K562 (cell line): ENCODE data around the gene SYS1. TPM values are rescaled to one million over a fixed set of nuclear protein-coding genes. Genes with fewer than 3 reads are reported as not detected.

Experiments used
- ATAC-seq: fragments of 200-7000 bp; cut with Tn5 transposase; 3 replicates; pipeline ENCODE4 v1.9.1; 2020; ENCODE audit warnings: moderate library complexity
- BruUV-seq: library from RNA; stranded (reverse); fragments of 400-500 nt; replicated peaks from 2 replicates; lab custom pipeline; 2021; lab: Mats Ljungman, UMichigan
- CTCF ChIA-PET: fragments of 300-600 bp; formaldehyde crosslinking; extraction: SDS; loops from one replicate; lab custom pipeline; 2021; ENCODE audit warnings: low intra/inter-chr PET ratio; lab: Yijun Ruan, JAX
- POLR2A ChIA-PET: fragments of 300-600, 350-650 bp; sonication (Branson Sonifier 250); formaldehyde crosslinking; extraction: SDS; loops from one replicate; lab custom pipeline; 2021; ENCODE audit warnings: antibody characterized with exemption, inconsistent platforms; lab: Yijun Ruan, JAX
- DNase-seq, 4 experiments: peaks; one replicate each; pipeline versions ENCODE4 v3.0.0 to v3.0.0-alpha.2; 2011 to 2018; ENCODE audit warnings: low spot score in 3 of 4, mixed read lengths in 3 of 4; ENCODE audit errors: extremely low read depth in 1 of 4
- FAIRE-seq: peaks from 2 replicates; lab custom pipeline; 2011; peaks lifted over from hg19 to GRCh38; lab: Jason Lieb, UNC
- H2AFZ ChIP-seq: 2 replicates; pipeline ENCODE4 v1.6.0; 2011; ENCODE audit warnings: low read depth, low read length, control low read depth, inconsistent platforms
- H3K27ac ChIP-seq: fragments of 200-600 bp; 3 replicates; pipeline ENCODE4 v1.8.0; 2011; ENCODE audit warnings: low read depth, mild to moderate bottlenecking, control low read depth, inconsistent platforms, low read length, moderate library complexity, mixed read lengths; ENCODE audit errors: extremely low read depth
- H3K27me3 ChIP-seq, 2 experiments: fragments of 300-600 bp in 1 of 2; 2 replicates in 1 of 2; 3 replicates in 1 of 2; pipeline versions ENCODE4 v1.6.0 to v1.8.0; 2011; ENCODE audit warnings: inconsistent platforms in 2 of 2, low read length in 2 of 2, mild to moderate bottlenecking in 1 of 2, mixed read lengths in 1 of 2, moderate library complexity in 1 of 2; ENCODE audit not compliant: control insufficient read depth in 2 of 2, insufficient read depth in 2 of 2
- H3K36me3 ChIP-seq: fragments of 300-600 bp; 3 replicates; pipeline ENCODE4 v1.8.0; 2011; ENCODE audit warnings: mild to moderate bottlenecking, low read length, inconsistent platforms; ENCODE audit not compliant: control insufficient read depth, insufficient read depth
- H3K4me1 ChIP-seq, 2 experiments: fragments of 200-600 bp in 1 of 2; replicated peaks in 1 of 2; 2 replicates in 1 of 2; 3 replicates in 1 of 2; pipeline versions ENCODE4 v1.5.1 to v1.8.0; 2011; ENCODE audit warnings: inconsistent platforms in 2 of 2, low read length in 2 of 2, mild to moderate bottlenecking in 1 of 2, mixed read lengths in 1 of 2, moderate library complexity in 1 of 2; ENCODE audit not compliant: control insufficient read depth in 2 of 2, insufficient read depth in 2 of 2
- H3K4me2 ChIP-seq: 2 replicates; pipeline ENCODE4 v1.6.1; 2011; ENCODE audit warnings: low read length, control low read depth, inconsistent platforms, mixed read lengths; ENCODE audit not compliant: insufficient read depth
- H3K4me3 ChIP-seq: fragments of 200-600 bp; sonication (generic), shearing (Covaris generic); 2 replicates; pipeline ENCODE4 v1.5.1; 2016; ENCODE audit warnings: control low read depth, inconsistent platforms
- H3K79me2 ChIP-seq: fragments of 200-600 bp; 3 replicates; pipeline ENCODE4 v1.8.0; 2011; ENCODE audit warnings: low read length, inconsistent platforms; ENCODE audit not compliant: control insufficient read depth, insufficient read depth
- H3K9ac ChIP-seq, 2 experiments: 2 replicates each; pipeline versions ENCODE4 v1.6.0 to v1.6.1; 2011; ENCODE audit warnings: low read depth in 2 of 2, low read length in 2 of 2, control low read depth in 1 of 2, inconsistent platforms in 1 of 2, mild to moderate bottlenecking in 1 of 2, mixed read lengths in 1 of 2; ENCODE audit not compliant: insufficient read depth in 1 of 2
- H3K9me1 ChIP-seq: one replicate; pipeline ENCODE4 v1.6.0; 2011; ENCODE audit warnings: inconsistent platforms, mild to moderate bottlenecking, low read length, moderate library complexity; ENCODE audit not compliant: control insufficient read depth, insufficient read depth
- H3K9me3 ChIP-seq: replicated peaks from 2 replicates; pipeline ENCODE4 v1.5.1; 2011; ENCODE audit warnings: low read depth, low read length, inconsistent platforms; ENCODE audit not compliant: control insufficient read depth, insufficient read depth
- H4K20me1 ChIP-seq: replicated peaks from 2 replicates; pipeline ENCODE4 v1.6.1; 2011; ENCODE audit warnings: low read length, inconsistent platforms, mixed read lengths; ENCODE audit not compliant: control insufficient read depth, insufficient read depth
- ATF1 ChIP-seq, 2 experiments: fragments of 450-650 bp in 1 of 2; IDR thresholded peaks; 2 replicates each; pipeline ENCODE4 v1.6.1; 2016; ENCODE audit warnings: missing compliant biosample characterization in 1 of 2, missing genetic modification characterization in 1 of 2
- E2F1 ChIP-seq: sonication (generic); formaldehyde crosslinking; IDR thresholded peaks from 2 replicates; pipeline ENCODE4 v1.8.1; 2023; ENCODE audit warnings: mild to moderate bottlenecking, missing genetic modification reagents, moderate library complexity
- ILK ChIP-seq: fragments of 450-650 bp; IDR thresholded peaks from 2 replicates; pipeline ENCODE4 v1.6.1; 2016; ENCODE audit warnings: missing genetic modification characterization, low read depth, mild to moderate bottlenecking, missing compliant biosample characterization, moderate library complexity, borderline replicate concordance
- KHSRP ChIP-seq: fragments of 450-650 bp; IDR thresholded peaks from 2 replicates; pipeline ENCODE4 v1.6.1; 2017
- MNT ChIP-seq, 2 experiments: fragments of 450-650 bp; conservative IDR thresholded peaks; 2 replicates each; pipeline ENCODE4 v1.6.1; 2017; ENCODE audit warnings: mild to moderate bottlenecking in 2 of 2, moderate library complexity in 2 of 2
- NR1H2 ChIP-seq: sonication (generic); formaldehyde crosslinking; IDR thresholded peaks from 2 replicates; pipeline ENCODE4 v1.4.0; 2020; ENCODE audit warnings: mild to moderate bottlenecking, missing genetic modification reagents
- PRDM10 ChIP-seq: fragments of 450-650 bp; IDR thresholded peaks from 2 replicates; pipeline ENCODE4 v1.6.1; 2018; ENCODE audit not compliant: partially characterized antibody
- RFX5 ChIP-seq: IDR thresholded peaks from 2 replicates; pipeline ENCODE4 v1.6.1; 2011; ENCODE audit warnings: low read depth, mild to moderate bottlenecking, improper control_type of control experiment, low read length
- ZBTB8A ChIP-seq: fragments of 450-650 bp; IDR thresholded peaks from 2 replicates; pipeline ENCODE4 v1.6.1; 2018; ENCODE audit warnings: mild to moderate bottlenecking, moderate library complexity; ENCODE audit not compliant: partially characterized antibody
- ZC3H4 ChIP-seq: sonication (generic); formaldehyde crosslinking; IDR thresholded peaks from 2 replicates; pipeline ENCODE4 v1.9.0; 2021; ENCODE audit warnings: missing genetic modification reagents, borderline replicate concordance
- ZFP36 ChIP-seq: fragments of 150-350 bp; IDR thresholded peaks from 2 replicates; pipeline ENCODE4 v1.6.1; 2018; ENCODE audit warnings: low read length, low read depth; ENCODE audit not compliant: partially characterized antibody
- ZKSCAN3 ChIP-seq: fragments of 250-450 bp; sonication (Bioruptor Pico); IDR thresholded peaks from 2 replicates; pipeline ENCODE4 v1.4.0; 2020
- ZNF165 ChIP-seq: fragments of 250-450 bp; sonication (Bioruptor Pico); IDR thresholded peaks from 2 replicates; pipeline ENCODE4 v1.4.0; 2020; ENCODE audit warnings: borderline replicate concordance
- WGBS: fragments of 100-300 bp; shearing (Covaris generic); methylation state at CpG from one replicate; pipeline ENCODE4 v1.1.6; 2016; ENCODE audit warnings: low coverage, mixed read lengths; ENCODE audit not compliant: insufficient coverage; ENCODE audit errors: missing lambda C conversion rate; 5-methylcytosine and 5-hydroxymethylcytosine counted together
- in situ Hi-C: fragments of 300-500 bp; cut with MboI; formaldehyde crosslinking; loops from 4 replicates; pipeline ENCODE4 v1.15.0; 2018; ENCODE audit warnings: inconsistent platforms, mixed read lengths
- intact Hi-C: fragments of 100-400 bp; cut with micrococcal nuclease; formaldehyde crosslinking; loops from 2 replicates; pipeline ENCODE4 v1.14.2; 2022
- polyA plus RNA-seq, 8 experiments: library from polyadenylated mRNA; depleted of rRNA in 4 of 8; stranded (reverse) in 5 of 8; unstranded in 3 of 8; fragments of >200 nt; fragmentation: Nextera tagmentation in 2 of 8; fragmentation: Illumina TruSeq in 1 of 8; extraction: Ambion mirVana in 2 of 8; extraction: Trizol in 1 of 8; gene quantifications; 2 replicates each; pipeline versions ENCODE4 v1.2.1 to v1.2.3, GENCODE V29; 2011 to 2014; ENCODE audit warnings: inconsistent platforms in 1 of 8, missing spikeins in 1 of 8
- total RNA-seq, 7 experiments: library from RNA; depleted of rRNA in 6 of 7; stranded (reverse); fragments of >200 nt in 6 of 7; fragmentation: Illumina TruSeq in 2 of 7; extraction: Trizol in 2 of 7; gene quantifications; 2 replicates each; pipeline versions ENCODE4 v1.2.1 to v1.2.3, GENCODE V29; 2011 to 2021; ENCODE audit warnings: low replicate concordance in 1 of 7

The SYS1 gene
- total and polyA plus RNA-seq, 9 of the 15 experiments (the other 6 are each of a cell fraction or from before 2014, with no cell fraction given) = 11.1 to 25.2 (median 17.5) TPM

- no peak for ATAC-seq
- intact Hi-C loops (loop anchor here (2.0 to 10.0 kb wide), 3 partner anchors 41 to 611 kb away; partner anchors contain the start of gene ZNF335), in situ Hi-C loops (no loop called here)
- no peaks in the 10 kb centered on the region for H3K27me3 ChIP-seq
- H3K4me3 ChIP-seq = peak overlapping the region; percentile 81
- H2AFZ ChIP-seq = peak overlapping the region; percentile 100
- no peaks in the 10 kb centered on the region for H3K9me1 ChIP-seq
- ChIA-PET CTCF (interaction anchor here (0.9 to 2.3 kb wide), 2 partner anchors 73 to 407 kb away, joined by 3 to 12 read pairs; no protein-coding TSS in a partner anchor), POLR2A (interaction anchor here (0.6 to 2.5 kb wide), 14 partner anchors 9 to 407 kb away, joined by 3 to 38 read pairs (median 3); partner anchors contain the start of genes SDC4 and TP53TG5)
- no peak for DNase-seq
- peaks cover 11 to 15% of the 10 kb centered on the region in 2 experiments for H3K4me1 ChIP-seq
- no peaks in the 10 kb centered on the region for H4K20me1 ChIP-seq
- whole genome bisulfite sequencing = 10% methylated on average over 23 of the region's 23 CpGs
- TSS peak; percentile 36 for BruUV-seq
- no peaks in the 10 kb centered on the region for H3K9me3 ChIP-seq
- H3K27ac ChIP-seq = peak overlapping the region; percentile 98; the same call in 2 of the 3 replicates
- H3K4me2 ChIP-seq = peak overlapping the region; percentile 98
- FAIRE-seq = peak; percentile 76
- H3K9ac ChIP-seq = peak overlapping the region; percentile 96 to 98
- peaks cover 39% of the 10 kb centered on the region for H3K36me3 ChIP-seq
- peaks cover 20% of the 10 kb centered on the region for H3K79me2 ChIP-seq
- TF ChIP-seq ZC3H4 (CRISPR knock-in tag) (no peak), ZBTB8A (no peak), KHSRP (no peak), ILK (tag) (no peak), MNT (conservative IDR thresholded peaks at IDR 0.05) (peak; percentile 26 to 30; a peak in 1 of 4 replicates), NR1H2 (CRISPR knock-in tag) (no peak), RFX5 (no peak), ATF1 (CRISPR knock-in tag; IDR thresholded peaks at IDR 0.05) (no peak), ATF1 (tag; IDR thresholded peaks at IDR 0.05) (no peak), E2F1 (CRISPR knock-in tag) (0 out of 2 replicates have a peak, but pooled peaks have one; percentile 39), PRDM10 (no peak), ZKSCAN3 (no peak), ZNF165 (CRISPR knock-in tag) (no peak), ZFP36 (peak; percentile 29)
Measured at GRCh38 chr20:45363611-45364492, 896 bp downstream of the SYS1 start.
